ENCODE results near the gene SMARCA1.

The SMARCA1 gene

DNA sequence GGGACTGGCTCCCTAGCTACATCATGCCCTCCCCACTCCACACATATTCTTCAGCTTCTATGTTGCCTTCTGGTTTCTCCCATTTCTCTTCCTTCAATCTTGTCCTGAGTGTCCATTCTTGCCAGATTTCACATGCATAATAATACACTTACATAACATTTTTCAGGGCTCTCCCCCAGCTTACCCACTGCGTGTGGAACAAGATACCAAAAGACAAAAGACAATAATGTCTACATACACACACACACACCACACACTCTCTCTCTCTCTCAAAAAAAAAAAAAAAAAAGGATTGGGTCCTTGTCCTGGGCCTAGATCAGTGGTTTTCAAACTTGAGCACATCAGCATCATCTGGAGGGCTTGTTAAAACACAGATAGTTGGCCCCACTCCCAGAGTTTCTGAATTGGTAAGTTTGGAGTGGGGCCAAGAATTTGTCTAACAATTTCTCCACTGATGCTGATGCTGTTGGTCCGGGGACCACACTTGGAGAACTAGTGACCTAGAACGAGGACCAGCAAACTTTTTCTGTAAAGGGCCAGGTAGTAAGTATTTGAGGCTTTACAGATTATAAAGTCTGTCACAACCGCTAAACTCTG lies 6.5 kb upstream of the SMARCA1 start:
- DNase-seq (ENCODE audit: low read depth): no peak

GRCh38 chrX:129525896-129526295 lies 2.6 kb upstream of the SMARCA1 start:
- no peak for DNase-seq (ENCODE audit: low read depth)

- no peak for DNase-seq (ENCODE audit: low read depth)
Measured at GRCh38 chrX:129525162-129525561, 1.9 kb upstream of the SMARCA1 start.

DNA sequence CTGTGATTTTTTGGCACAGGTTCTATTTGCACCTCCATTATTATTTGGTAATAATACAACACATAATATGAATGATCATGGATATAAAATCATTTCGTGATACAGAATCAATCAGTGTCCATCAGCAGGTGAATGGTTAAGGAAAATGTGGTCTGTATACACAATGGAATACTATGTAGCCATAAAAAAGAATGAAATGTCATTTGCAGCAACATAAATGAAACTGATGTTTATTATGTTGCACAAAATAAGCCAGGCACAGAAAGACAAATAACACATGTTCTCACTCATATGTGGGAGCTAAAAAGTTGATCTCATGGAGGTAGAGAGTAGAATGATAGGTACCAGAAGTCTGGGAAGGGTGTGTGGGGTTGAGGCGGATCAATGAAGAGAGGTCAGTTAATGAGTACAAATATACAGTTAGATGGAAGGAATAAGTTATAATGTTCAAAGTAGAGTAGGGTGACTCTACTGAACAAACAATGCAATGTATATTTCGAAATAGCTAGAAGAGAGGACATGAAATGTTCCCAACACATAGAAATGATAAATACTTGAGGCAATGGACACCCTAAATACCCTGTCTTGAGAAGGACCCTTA lies 1.1 kb upstream of the SMARCA1 start:
- DNase-seq (ENCODE audit: low read depth): no peak

- DNase-seq (ENCODE audit: low read depth): no peak
Measured at GRCh38 chrX:129522184-129523078, 859 bp downstream of the SMARCA1 start.

GRCh38 chrX:129520151-129520550 lies 3.1 kb downstream of the SMARCA1 start:
- DNase-seq (ENCODE audit: low read depth): no peak

GRCh38 chrX:129516402-129516801 lies 6.9 kb downstream of the SMARCA1 start:
- DNase-seq (ENCODE audit: low read depth): no peak

- no peak for DNase-seq (ENCODE audit: low read depth)
Measured at GRCh38 chrX:129512409-129512808, 10.9 kb downstream of the SMARCA1 start.

- no peak for DNase-seq (ENCODE audit: low read depth)
Measured at GRCh38 chrX:129511689-129512088, 11.6 kb downstream of the SMARCA1 start.

GRCh38 chrX:129510331-129510730 lies 13.0 kb downstream of the SMARCA1 start:
- DNase-seq (ENCODE audit: low read depth): no peak

- no peak for DNase-seq (ENCODE audit: low read depth)
Measured at GRCh38 chrX:129497146-129497843, 26.0 kb downstream of the SMARCA1 start.

GRCh38 chrX:129496625-129497024 lies 26.7 kb downstream of the SMARCA1 start:
- no peak for DNase-seq (ENCODE audit: low read depth)

GRCh38 chrX:129495900-129496299 lies 27.4 kb downstream of the SMARCA1 start:
- DNase-seq (ENCODE audit: low read depth): no peak

- no peak for DNase-seq (ENCODE audit: low read depth)
Measured at GRCh38 chrX:129494887-129495286, 28.4 kb downstream of the SMARCA1 start.

- no peak for DNase-seq (ENCODE audit: low read depth)
Measured at GRCh38 chrX:129493643-129494042, 29.6 kb downstream of the SMARCA1 start.

GRCh38 chrX:129490330-129490729 lies 33.0 kb downstream of the SMARCA1 start:
- no peak for DNase-seq (ENCODE audit: low read depth)

GRCh38 chrX:129488359-129488758 lies 34.9 kb downstream of the SMARCA1 start:
- DNase-seq (ENCODE audit: low read depth): no peak

- no peak for DNase-seq (ENCODE audit: low read depth)
Measured at GRCh38 chrX:129480889-129481288, 42.4 kb downstream of the SMARCA1 start.

- no peak for DNase-seq (ENCODE audit: low read depth)
Measured at GRCh38 chrX:129478516-129478915, 44.8 kb downstream of the SMARCA1 start.

- DNase-seq (ENCODE audit: low read depth): no peak
Measured at GRCh38 chrX:129472116-129472515, 51.2 kb downstream of the SMARCA1 start.

DNA sequence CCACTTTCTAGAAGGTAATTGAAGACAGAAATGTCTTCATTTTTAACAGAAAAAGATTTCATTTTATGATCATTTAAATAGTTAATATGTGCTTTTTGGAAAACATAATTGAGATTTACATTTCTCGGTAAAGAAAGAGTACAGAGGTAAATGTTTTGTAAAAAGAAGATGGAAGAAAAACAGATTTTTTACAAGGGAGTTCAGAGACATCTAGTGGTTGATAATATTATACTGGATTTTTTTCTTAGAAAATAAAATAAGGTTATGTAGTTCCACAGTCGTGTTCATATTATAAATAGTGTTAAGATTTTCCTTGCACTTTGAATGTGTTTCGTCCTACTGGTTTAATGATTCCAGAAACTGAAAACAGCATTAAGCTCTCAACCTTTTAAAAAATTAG lies 60.6 kb downstream of the SMARCA1 start:
- no peak for DNase-seq (ENCODE audit: low read depth)

- no peak for DNase-seq (ENCODE audit: low read depth)
Measured at GRCh38 chrX:129461801-129462456, 61.4 kb downstream of the SMARCA1 start.
